H1 (cell line): ENCODE data around the gene UVRAG. TPM values are rescaled to one million over a fixed set of nuclear protein-coding genes. Genes with fewer than 3 reads are reported as not detected.

Experiments
- polyA plus RNA-seq, 7 experiments: library from polyadenylated mRNA; depleted of rRNA in 3 of 7; stranded (reverse) in 5 of 7; unstranded in 2 of 7; fragments of >200 nt in 5 of 7; fragments of 200-250 nt in 2 of 7; gene quantifications; 1 replicate in 5 of 7; 2 replicates in 1 of 7; 4 replicates in 1 of 7; pipeline versions ENCODE4 v1.2.1 to v1.2.3, GENCODE V29; 2011 to 2013; ENCODE audit warnings: missing spikeins in 2 of 7, mixed read lengths in 2 of 7
- total RNA-seq: library from RNA; stranded (reverse); fragmentation: NEBNext Ultra II Directional; extraction: Animal tissue kit (Norgen Biotek cat#: 25700); gene quantifications from 2 replicates; pipeline ENCODE4 v1.2.1, GENCODE V29; 2021
- TF ChIP-seq, protein P1 (sequence below): IDR thresholded peaks from 2 replicates; pipeline ENCODE4 v1.6.1; 2011; ENCODE audit warnings: low read depth, mild to moderate bottlenecking, low read length; ENCODE audit not compliant: insufficient read depth

Gene UVRAG
- total and polyA plus RNA-seq, 2 of the 8 experiments (the other 6 are each of a cell fraction or from before 2014, with no cell fraction given), result 5.5 to 14.7 TPM

DNA sequence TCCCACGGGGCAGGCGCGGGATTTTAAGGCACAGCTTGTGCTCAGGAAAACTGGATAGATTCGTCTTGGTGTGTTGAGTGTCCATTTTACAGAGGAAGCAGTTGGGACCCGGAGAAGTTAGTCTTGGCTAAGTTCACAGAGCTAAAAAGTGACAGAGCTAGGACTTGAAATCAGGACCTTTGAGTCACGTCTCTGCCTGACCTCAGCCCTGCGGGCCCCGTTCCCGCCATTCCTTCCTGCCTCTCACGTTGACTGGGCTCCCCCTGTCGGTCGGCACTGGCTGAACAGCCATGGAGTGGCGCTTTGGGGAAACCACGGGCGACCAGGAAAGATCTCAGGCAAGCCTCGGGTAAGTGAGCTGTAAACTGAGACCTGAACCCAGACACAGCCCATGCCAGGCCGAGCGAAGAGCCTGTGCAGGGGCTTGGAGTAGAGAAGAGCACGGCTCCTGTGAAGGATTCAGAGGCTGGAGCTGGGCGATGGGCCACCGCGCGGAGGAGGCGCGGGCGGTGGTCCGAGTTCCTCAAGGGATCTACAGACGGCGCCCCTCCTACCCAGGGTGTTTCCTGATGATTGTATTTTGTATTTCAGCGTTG is 337.2 kb downstream of the UVRAG start (continued):
- TF ChIP-seq, protein P1, sequence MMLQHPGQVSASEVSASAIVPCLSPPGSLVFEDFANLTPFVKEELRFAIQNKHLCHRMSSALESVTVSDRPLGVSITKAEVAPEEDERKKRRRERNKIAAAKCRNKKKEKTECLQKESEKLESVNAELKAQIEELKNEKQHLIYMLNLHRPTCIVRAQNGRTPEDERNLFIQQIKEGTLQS, result no peak
